HG03521 (cell line): ENCODE measurements around the gene SNORC.

ENCODE experiments used
- ATAC-seq: cut with Tn5 transposase; IDR thresholded peaks from one replicate; pipeline ENCODE4 v1.9.1; 2021; ENCODE audit warnings: mild to moderate bottlenecking, moderate library complexity; ENCODE audit not compliant: unreplicated experiment

SNORC gene

GRCh38 chr2:232882085-232882484, 12.0 kb downstream of the SNORC start:
- ATAC-seq = no peak

- ATAC-seq = no peak
These were observed 12.5 kb downstream of the SNORC start for GRCh38 chr2:232882505-232883115.

- no peak for ATAC-seq
These were observed 13.2 kb downstream of the SNORC start for GRCh38 chr2:232883116-232883721.

GRCh38 chr2:232884001-232884421, 13.9 kb downstream of the SNORC start:
- ATAC-seq = no peak

GRCh38 chr2:232884549-232885263, 14.6 kb downstream of the SNORC start:
- ATAC-seq = no peak

GRCh38 chr2:232885264-232885961, 15.3 kb downstream of the SNORC start:
- ATAC-seq = no peak

- ATAC-seq = no peak
These were observed 16.1 kb downstream of the SNORC start for GRCh38 chr2:232886176-232886575.

GRCh38 chr2:232886632-232887031, 16.6 kb downstream of the SNORC start:
- no peak for ATAC-seq

GRCh38 chr2:232887171-232887850, 17.2 kb downstream of the SNORC start:
- ATAC-seq = no peak

- no peak for ATAC-seq
These were observed 18.2 kb downstream of the SNORC start for GRCh38 chr2:232888099-232888836.

- no peak for ATAC-seq
These were observed 18.9 kb downstream of the SNORC start for GRCh38 chr2:232888839-232889529.

GRCh38 chr2:232889876-232890401, 19.9 kb downstream of the SNORC start:
- no peak for ATAC-seq

GRCh38 chr2:232890536-232890895, 20.5 kb downstream of the SNORC start:
- ATAC-seq = no peak

- no peak for ATAC-seq
These were observed 21.0 kb downstream of the SNORC start for GRCh38 chr2:232890896-232891601.

- no peak for ATAC-seq
These were observed 21.6 kb downstream of the SNORC start for GRCh38 chr2:232891621-232892071.

GRCh38 chr2:232892221-232892620, 22.2 kb downstream of the SNORC start:
- no peak for ATAC-seq

GRCh38 chr2:232892843-232893242, 22.8 kb downstream of the SNORC start:
- ATAC-seq = no peak

GRCh38 chr2:232893834-232894233, 23.8 kb downstream of the SNORC start:
- ATAC-seq = no peak

- ATAC-seq = no peak
These were observed 24.2 kb downstream of the SNORC start for GRCh38 chr2:232894251-232894650.
